ENCODE data around the gene TM6SF1. TPM values are rescaled to one million over a fixed set of nuclear protein-coding genes. Genes with fewer than 3 reads are reported as not detected.

Gene TM6SF1
- total RNA-seq, 4 donors from 2014 or later: 0.45 to 4.3 (median 2.5) TPM

DNA sequence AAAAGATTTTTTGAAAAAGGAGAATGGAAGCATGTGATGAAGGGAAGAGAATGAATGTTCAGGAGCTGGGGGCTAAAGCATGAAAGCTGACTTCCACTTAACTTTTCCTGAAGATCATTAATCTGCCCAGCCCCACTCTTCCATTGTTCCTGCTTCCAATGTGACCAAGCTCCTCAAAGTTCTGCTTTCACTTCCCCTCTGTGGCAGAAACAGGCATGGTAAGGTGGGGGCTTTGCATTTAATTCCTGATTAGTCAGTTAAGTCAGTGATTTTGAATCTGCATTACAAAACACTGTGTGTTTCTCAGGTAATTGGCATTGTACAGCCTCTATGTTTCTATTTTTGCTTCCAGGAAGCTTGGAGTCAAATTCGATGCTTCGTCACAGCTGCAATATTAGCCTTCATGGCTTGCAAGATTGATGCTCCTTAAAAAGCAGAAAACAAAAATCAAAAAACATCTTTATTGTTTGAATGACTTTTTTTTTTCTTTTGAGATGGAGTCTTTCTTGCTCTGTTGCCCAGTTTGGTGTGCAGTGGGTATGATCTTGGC is 7.3 kb upstream of the TM6SF1 start:
- Histone ChIP-seq H3K27ac (no peak overlapping the region), H3K36me3 (no peaks in the 10 kb centered on the region), H3K9me3 (no peaks in the 10 kb centered on the region), H3K4me3 (no peak overlapping the region), H3K4me1 (no peaks in the 10 kb centered on the region), H3K27me3 (peaks cover 0 to 45% (median 0%) of the 10 kb centered on the region in 4 donors)
- intact Hi-C loops (cut with DNase I): no loop called here
- 50 to 55% methylated on average over 2 of the region's 2 CpGs for WGBS, 2 donors
- TF ChIP-seq, protein P1, sequence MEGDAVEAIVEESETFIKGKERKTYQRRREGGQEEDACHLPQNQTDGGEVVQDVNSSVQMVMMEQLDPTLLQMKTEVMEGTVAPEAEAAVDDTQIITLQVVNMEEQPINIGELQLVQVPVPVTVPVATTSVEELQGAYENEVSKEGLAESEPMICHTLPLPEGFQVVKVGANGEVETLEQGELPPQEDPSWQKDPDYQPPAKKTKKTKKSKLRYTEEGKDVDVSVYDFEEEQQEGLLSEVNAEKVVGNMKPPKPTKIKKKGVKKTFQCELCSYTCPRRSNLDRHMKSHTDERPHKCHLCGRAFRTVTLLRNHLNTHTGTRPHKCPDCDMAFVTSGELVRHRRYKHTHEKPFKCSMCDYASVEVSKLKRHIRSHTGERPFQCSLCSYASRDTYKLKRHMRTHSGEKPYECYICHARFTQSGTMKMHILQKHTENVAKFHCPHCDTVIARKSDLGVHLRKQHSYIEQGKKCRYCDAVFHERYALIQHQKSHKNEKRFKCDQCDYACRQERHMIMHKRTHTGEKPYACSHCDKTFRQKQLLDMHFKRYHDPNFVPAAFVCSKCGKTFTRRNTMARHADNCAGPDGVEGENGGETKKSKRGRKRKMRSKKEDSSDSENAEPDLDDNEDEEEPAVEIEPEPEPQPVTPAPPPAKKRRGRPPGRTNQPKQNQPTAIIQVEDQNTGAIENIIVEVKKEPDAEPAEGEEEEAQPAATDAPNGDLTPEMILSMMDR (IDR thresholded peaks at IDR 0.05): no peak
- no peak for TF ChIP-seq POLR2A (IDR thresholded peaks at IDR 0.05)
- DNase-seq: no peak

DNA sequence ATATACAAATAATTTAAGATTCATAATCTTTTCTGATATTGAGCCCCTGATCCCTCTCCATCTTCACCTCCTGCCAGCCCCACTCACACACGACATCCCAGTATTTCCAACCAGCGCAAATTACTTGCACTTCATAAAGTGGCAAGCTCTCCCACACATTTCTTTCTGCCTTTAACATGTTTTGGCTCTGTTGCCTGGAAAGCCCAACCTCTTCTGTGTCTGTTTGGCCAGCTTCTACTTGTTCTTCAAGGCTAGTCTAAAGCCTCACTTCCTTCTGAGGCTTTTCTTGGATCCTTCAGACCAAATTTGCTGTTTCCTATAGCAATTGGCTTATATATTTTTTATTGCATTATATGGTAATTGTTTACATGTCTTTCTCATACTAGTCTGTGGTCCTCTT is 5.1 kb upstream of the TM6SF1 start:
- Histone ChIP-seq H3K4me1 (peaks cover 0 to 6% (median 0%) of the 10 kb centered on the region in 3 donors), H3K4me3 (no peak overlapping the region), H3K27ac (no peak overlapping the region), H3K36me3 (no peaks in the 10 kb centered on the region), H3K9me3 (no peaks in the 10 kb centered on the region), H3K27me3 (peaks cover 0 to 56% (median 0%) of the 10 kb centered on the region in 4 donors)
- no peak for TF ChIP-seq POLR2A (IDR thresholded peaks at IDR 0.05)
- TF ChIP-seq, protein P1 (IDR thresholded peaks at IDR 0.05): no peak
- no peak for DNase-seq
- WGBS, 2 donors: 60 to 67% methylated on average over 2 of the region's 2 CpGs
- intact Hi-C loops (cut with DNase I): no loop called here

DNA sequence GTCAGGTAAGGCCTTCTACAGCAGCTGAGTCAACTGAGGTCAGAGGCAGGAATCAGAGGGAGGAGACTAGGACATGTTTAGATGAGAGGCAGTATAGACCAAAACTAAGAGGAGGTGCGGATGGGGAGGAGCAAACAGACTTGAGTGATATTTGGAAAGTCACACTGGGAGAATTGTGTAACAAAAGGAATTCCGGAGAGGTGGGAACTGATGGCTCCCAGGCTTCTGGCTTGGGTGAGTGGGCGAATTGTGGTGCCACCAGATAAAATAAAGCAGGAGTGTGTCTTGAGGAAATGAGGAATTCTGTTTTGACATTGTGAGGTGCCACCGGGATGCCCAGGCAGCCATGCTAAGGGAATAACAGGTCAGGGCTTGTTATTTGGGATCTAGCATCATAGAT is 3.3 kb upstream of the TM6SF1 start:
- no peak overlapping the region for H3K4me3 ChIP-seq
- TF ChIP-seq, protein P1 (IDR thresholded peaks at IDR 0.05): no peak
- TF ChIP-seq POLR2A (IDR thresholded peaks at IDR 0.05): no peak
- intact Hi-C loops (cut with DNase I): no loop called here
- H3K27ac ChIP-seq: no peak overlapping the region
- peaks cover 0 to 71% (median 3%) of the 10 kb centered on the region in 4 donors for H3K27me3 ChIP-seq
- H3K4me1 ChIP-seq: peaks cover 0 to 24% (median 4%) of the 10 kb centered on the region in 3 donors
- H3K9me3 ChIP-seq: no peaks in the 10 kb centered on the region
- no peak for DNase-seq
- H3K36me3 ChIP-seq: no peaks in the 10 kb centered on the region
- WGBS, 2 donors: 83 to 87% methylated on average over 4 of the region's 4 CpGs

DNA sequence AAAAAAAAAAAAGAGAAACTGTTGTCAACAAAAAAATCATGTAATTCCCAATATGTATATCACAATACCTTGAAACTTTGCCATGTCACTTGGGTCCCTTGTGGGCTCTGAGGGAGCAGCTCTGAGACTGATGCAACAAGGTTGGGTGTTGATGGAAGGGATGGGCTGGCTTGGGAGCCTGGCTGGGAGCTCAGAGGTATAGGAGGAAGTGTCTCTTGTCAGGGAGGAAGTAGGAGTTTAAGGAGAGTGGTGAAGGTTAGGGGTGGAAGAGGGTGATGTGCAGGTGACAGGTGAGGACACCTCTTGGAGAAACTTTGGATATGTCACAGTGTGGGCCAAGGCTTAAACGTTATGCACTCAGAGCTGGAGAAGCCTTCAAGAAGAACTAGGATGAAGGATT is 2.0 kb upstream of the TM6SF1 start:
- H3K4me3 ChIP-seq: no peak overlapping the region
- H3K27ac ChIP-seq: no peak overlapping the region
- no peaks in the 10 kb centered on the region for H3K9me3 ChIP-seq
- DNase-seq: no peak
- H3K27me3 ChIP-seq: peaks cover 0 to 79% (median 3%) of the 10 kb centered on the region in 4 donors
- H3K36me3 ChIP-seq: no peaks in the 10 kb centered on the region
- WGBS, 2 donors: 58 to 65% methylated on average over 1 of the region's 1 CpG
- intact Hi-C loops (cut with DNase I): no loop called here
- H3K4me1 ChIP-seq: peaks cover 0 to 31% (median 4%) of the 10 kb centered on the region in 3 donors
- TF ChIP-seq, protein P1 (IDR thresholded peaks at IDR 0.05): no peak
- TF ChIP-seq POLR2A (IDR thresholded peaks at IDR 0.05): no peak

DNA sequence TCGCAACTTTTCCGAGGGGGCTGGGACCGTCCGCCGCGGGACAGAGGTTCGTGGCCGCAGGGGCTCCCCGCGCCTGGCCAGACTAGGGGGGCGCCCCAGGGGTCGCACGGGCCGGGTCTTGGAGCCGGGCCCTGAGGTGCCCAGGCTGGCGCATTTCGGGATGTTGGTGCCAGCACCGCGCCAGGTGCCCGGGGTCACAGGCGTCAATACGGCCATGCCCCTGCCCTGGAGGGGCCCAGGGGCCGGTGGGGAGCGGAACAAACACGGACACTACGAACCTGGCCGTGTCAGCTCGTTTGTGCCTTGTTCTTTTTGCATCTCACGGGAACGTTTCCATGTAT is 366 bp downstream of the TM6SF1 start:
- peaks cover 0 to 69% (median 3%) of the 10 kb centered on the region in 4 donors for H3K27me3 ChIP-seq
- WGBS, 2 donors: 10% methylated on average over 8 of the region's 30 CpGs; no CpG with 5 or more reads in 1 of the 2 donors
- H3K9me3 ChIP-seq: no peaks in the 10 kb centered on the region
- H3K36me3 ChIP-seq: no peaks in the 10 kb centered on the region
- TF ChIP-seq, protein P1 (IDR thresholded peaks at IDR 0.05): no peak
- TF ChIP-seq POLR2A (IDR thresholded peaks at IDR 0.05): no peak
- H3K4me3 ChIP-seq: peak overlapping the region; percentile 32 to 76 (median 48)
- peak overlapping the region; percentile 27 to 80 (median 64) for H3K27ac ChIP-seq
- intact Hi-C loops (cut with DNase I): no loop called here
- no peak for DNase-seq
- peaks cover 0 to 31% (median 8%) of the 10 kb centered on the region in 3 donors for H3K4me1 ChIP-seq

Data from esophagus squamous epithelium (tissue), 5 donors.